Ovary (tissue), 9 donors: ENCODE data around the gene CDC42SE2. TPM values are rescaled to one million over a fixed set of nuclear protein-coding genes. Genes with fewer than 3 reads are reported as not detected.

Experiments used
- DNase-seq, 5 donors: peaks; one replicate each; pipeline ENCODE4 v3.0.0-alpha.2; 2019 to 2020
- H3K27ac ChIP-seq, 2 donors: fragments of 200-600 bp; one replicate each; pipeline versions ENCODE4 v1.5.1 to v1.8.0; 2019 to 2022
- H3K27me3 ChIP-seq: fragments of 200-600 bp; one replicate; pipeline ENCODE4 v1.8.0; 2022
- H3K36me3 ChIP-seq: fragments of 200-600 bp; sonication (generic); one replicate; pipeline ENCODE4 v1.5.1; 2019
- H3K4me1 ChIP-seq: one replicate; pipeline ENCODE4 v1.8.1; 2013; ENCODE audit warnings: mild to moderate bottlenecking, moderate library complexity; ENCODE audit not compliant: insufficient read depth
- H3K4me3 ChIP-seq: fragments of 200-600 bp; sonication (generic); one replicate; pipeline ENCODE4 v1.5.1; 2017
- H3K9me3 ChIP-seq, 2 donors: fragments of 200-600 bp in 1 of 2; sonication (generic) in 1 of 2; one replicate each; pipeline versions ENCODE4 v1.5.1 to v1.8.1; 2013 to 2019; ENCODE audit warnings: mild to moderate bottlenecking in 1 of 2, moderate library complexity in 1 of 2
- EP300 ChIP-seq: sonication (generic); formaldehyde crosslinking; IDR thresholded peaks from one replicate; pipeline ENCODE4 v1.6.1; 2017; ENCODE audit warnings: antibody characterized with exemption
- POLR2A ChIP-seq: fragments of 450-650 bp; IDR thresholded peaks from one replicate; pipeline ENCODE4 v1.6.1; 2017; ENCODE audit warnings: antibody characterized with exemption, mild to moderate bottlenecking, moderate library complexity
- WGBS, 3 donors: extraction: QIAGEN DNeasy Blood & Tissue Kit in 1 of 3; methylation state at CpG; one replicate each; pipeline versions ENCODE4 v1.1.5 to v1.1.7; 2013 to 2017; 5-methylcytosine and 5-hydroxymethylcytosine counted together
- intact Hi-C, 4 donors: fragments of 100-400 bp; cut with DNase I; formaldehyde crosslinking; loops; one replicate each; pipeline versions ENCODE4 v1.11.0 to v1.15.1; 2022 to 2023
- polyA plus RNA-seq, 2 donors: library from polyadenylated mRNA; stranded (reverse); fragments of 200-250 nt in 1 of 2; fragments of 350-450 nt in 1 of 2; fragmentation: Illumina TruSeq in 1 of 2; extraction: RNeasy Lipid Tissue Mini Kit (QIAGEN cat#74804) in 1 of 2; gene quantifications; one replicate each; pipeline ENCODE4 v1.2.3, GENCODE V29; 2013 to 2014
- total RNA-seq, 7 donors: library from RNA; depleted of rRNA in 2 of 7; stranded (reverse); fragments of >200 nt in 2 of 7; fragmentation: NEBNext Ultra II Directional in 3 of 7; extraction: Animal tissue kit (Norgen Biotek cat#: 25700) in 3 of 7; gene quantifications; one replicate each; pipeline versions ENCODE4 v1.1.0 to v1.2.4, GENCODE V29; 2016 to 2023
- TF ChIP-seq, protein P1 (sequence below), 3 donors: fragments of 450-650 bp in 2 of 3; fragments of 200-600 bp in 1 of 3; IDR thresholded peaks; one replicate each; pipeline versions ENCODE4 v1.5.1 to v1.8.0; 2016 to 2022; ENCODE audit warnings: antibody characterized with exemption in 3 of 3, mild to moderate bottlenecking in 1 of 3
- donor health status: DM: no; HTN: no; CAD: no; lungs with moderate emphysema.
- donor health status: DM: no; HTN: no; CAD: no.
- donor health status: Bipolar disorder and iron deficiency.
- donor health status: DM: yes; HTN: yes; CAD: no.
- donor health status: DM: no; HTN: no; CAD: no.
- donor health status: DM: yes; HTN: yes; CAD: no.

Gene CDC42SE2
- total and polyA plus RNA-seq, 9 donors: 18.0 to 37.6 (median 23.7) TPM

DNA sequence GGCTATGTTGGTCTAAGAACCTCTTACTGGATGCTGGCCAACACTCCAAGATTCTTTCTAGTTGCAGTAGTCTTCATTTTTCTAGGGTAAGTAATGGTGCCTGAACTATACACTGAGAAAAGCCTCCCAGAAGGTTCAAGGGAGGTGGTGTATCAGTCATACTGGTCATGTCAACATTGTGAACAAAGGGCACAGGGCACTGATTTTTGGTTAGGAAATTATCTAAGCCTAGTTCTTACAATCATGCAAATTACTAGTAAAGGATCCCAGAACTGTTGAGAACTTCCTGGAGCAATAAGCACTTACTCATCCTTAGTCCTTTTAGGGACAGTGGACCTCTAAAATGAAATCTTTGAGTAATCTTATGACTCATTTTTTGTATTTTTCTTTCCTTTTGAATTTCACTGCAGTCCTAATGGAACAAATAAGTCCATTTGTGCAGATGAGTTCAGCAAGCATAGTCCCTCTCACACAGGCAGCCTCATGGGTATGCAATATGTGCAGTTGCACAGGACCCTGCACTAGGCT, 21.1 kb upstream of the CDC42SE2 start:
- Histone ChIP-seq H3K4me3 (no peak overlapping the region), H3K9me3 (no peaks in the 10 kb centered on the region), H3K27me3 (no peaks in the 10 kb centered on the region), H3K4me1 (no peaks in the 10 kb centered on the region), H3K27ac (no peak overlapping the region), H3K36me3 (no peaks in the 10 kb centered on the region)
- no peak for TF ChIP-seq EP300
- TF ChIP-seq POLR2A: no peak
- TF ChIP-seq, protein P1, sequence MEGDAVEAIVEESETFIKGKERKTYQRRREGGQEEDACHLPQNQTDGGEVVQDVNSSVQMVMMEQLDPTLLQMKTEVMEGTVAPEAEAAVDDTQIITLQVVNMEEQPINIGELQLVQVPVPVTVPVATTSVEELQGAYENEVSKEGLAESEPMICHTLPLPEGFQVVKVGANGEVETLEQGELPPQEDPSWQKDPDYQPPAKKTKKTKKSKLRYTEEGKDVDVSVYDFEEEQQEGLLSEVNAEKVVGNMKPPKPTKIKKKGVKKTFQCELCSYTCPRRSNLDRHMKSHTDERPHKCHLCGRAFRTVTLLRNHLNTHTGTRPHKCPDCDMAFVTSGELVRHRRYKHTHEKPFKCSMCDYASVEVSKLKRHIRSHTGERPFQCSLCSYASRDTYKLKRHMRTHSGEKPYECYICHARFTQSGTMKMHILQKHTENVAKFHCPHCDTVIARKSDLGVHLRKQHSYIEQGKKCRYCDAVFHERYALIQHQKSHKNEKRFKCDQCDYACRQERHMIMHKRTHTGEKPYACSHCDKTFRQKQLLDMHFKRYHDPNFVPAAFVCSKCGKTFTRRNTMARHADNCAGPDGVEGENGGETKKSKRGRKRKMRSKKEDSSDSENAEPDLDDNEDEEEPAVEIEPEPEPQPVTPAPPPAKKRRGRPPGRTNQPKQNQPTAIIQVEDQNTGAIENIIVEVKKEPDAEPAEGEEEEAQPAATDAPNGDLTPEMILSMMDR (IDR thresholded peaks at IDR 0.05): no peak
- no peak for DNase-seq
- intact Hi-C loops: no loop called here

DNA sequence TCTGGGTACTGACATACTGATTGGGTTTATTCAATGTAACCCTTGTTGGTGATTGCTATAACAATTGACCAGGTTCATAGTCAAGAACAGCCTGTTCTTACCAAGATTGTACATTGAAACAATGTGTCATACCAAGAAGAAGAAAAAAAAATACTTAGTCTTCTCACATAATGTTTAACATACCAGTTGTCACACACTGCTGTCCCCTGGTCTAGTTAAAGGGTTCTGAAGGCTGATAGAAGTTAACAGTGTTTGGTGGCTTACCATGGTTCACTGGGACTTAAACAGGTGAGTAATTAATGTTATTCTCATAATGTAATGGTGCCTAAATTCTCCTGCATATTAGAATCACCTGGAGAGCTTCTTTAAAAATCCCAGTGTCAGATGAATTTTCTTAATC, 18.5 kb upstream of the CDC42SE2 start:
- no peaks in the 10 kb centered on the region for H3K27me3 ChIP-seq
- no peak for DNase-seq
- H3K4me1 ChIP-seq: no peaks in the 10 kb centered on the region
- H3K9me3 ChIP-seq: no peaks in the 10 kb centered on the region
- intact Hi-C loops: no loop called here
- TF ChIP-seq EP300 (no peak), POLR2A (no peak)
- TF ChIP-seq, protein P1 (IDR thresholded peaks at IDR 0.05): no peak
- no peak overlapping the region for H3K27ac ChIP-seq
- H3K4me3 ChIP-seq: no peak overlapping the region
- H3K36me3 ChIP-seq: no peaks in the 10 kb centered on the region

DNA sequence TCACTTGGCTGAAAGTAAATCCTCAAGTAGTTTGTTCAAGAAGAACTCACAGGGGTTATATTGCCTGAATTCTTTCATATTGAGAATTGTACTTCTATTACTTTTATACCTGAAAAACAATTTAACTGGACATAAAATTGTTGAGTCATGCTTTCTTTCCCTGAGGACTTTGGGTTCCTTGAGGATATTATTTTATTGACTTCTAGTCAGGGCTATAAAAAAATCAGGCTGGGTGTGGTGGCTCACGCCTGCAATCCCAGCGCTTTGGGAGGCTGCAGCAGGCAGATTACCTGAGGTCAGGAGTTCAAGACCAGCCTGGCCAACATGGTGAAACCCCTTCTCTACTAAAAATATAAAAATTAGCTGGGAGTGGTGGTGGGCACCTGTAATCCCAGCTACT, 17.9 kb upstream of the CDC42SE2 start:
- TF ChIP-seq, protein P1 (IDR thresholded peaks at IDR 0.05): no peak
- TF ChIP-seq EP300: no peak
- no peak for TF ChIP-seq POLR2A
- no peak for DNase-seq
- H3K9me3 ChIP-seq: no peaks in the 10 kb centered on the region
- no peak overlapping the region for H3K4me3 ChIP-seq
- no peak overlapping the region for H3K27ac ChIP-seq
- H3K36me3 ChIP-seq: no peaks in the 10 kb centered on the region
- H3K27me3 ChIP-seq: no peaks in the 10 kb centered on the region
- H3K4me1 ChIP-seq: no peaks in the 10 kb centered on the region
- 93 to 95% (median 94%) methylated on average over 2 of the region's 2 CpGs for WGBS, 3 donors
- intact Hi-C loops: no loop called here

DNA sequence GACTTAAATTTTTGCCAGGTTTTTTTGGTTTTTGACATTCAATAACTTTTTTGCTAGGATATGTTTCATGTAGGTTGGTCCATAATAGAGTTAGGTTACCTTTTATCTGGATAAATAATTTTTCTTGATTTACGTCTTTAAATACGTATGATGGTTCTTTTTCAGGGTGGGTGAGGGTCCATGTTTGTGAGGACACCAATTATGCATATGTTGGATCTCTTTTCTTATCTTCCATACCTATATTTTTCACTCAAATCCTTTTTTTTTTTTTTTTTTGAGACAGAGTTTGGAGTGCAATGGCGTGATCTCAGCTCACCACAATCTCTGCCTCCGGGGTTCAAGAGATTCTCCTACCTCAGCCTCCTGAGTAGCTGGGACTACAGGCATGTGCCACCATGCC, 17.3 kb upstream of the CDC42SE2 start:
- DNase-seq: no peak
- TF ChIP-seq POLR2A (no peak), EP300 (no peak)
- TF ChIP-seq, protein P1 (IDR thresholded peaks at IDR 0.05): no peak
- intact Hi-C loops: no loop called here
- 91 to 96% (median 92%) methylated on average over 4 of the region's 4 CpGs for WGBS, 3 donors
- no peaks in the 10 kb centered on the region for H3K4me1 ChIP-seq
- H3K36me3 ChIP-seq: no peaks in the 10 kb centered on the region
- H3K4me3 ChIP-seq: no peak overlapping the region
- H3K27ac ChIP-seq: no peak overlapping the region
- H3K9me3 ChIP-seq: no peaks in the 10 kb centered on the region
- no peaks in the 10 kb centered on the region for H3K27me3 ChIP-seq
